ENCODE measurements around the gene CCR3.

Gene CCR3

DNA sequence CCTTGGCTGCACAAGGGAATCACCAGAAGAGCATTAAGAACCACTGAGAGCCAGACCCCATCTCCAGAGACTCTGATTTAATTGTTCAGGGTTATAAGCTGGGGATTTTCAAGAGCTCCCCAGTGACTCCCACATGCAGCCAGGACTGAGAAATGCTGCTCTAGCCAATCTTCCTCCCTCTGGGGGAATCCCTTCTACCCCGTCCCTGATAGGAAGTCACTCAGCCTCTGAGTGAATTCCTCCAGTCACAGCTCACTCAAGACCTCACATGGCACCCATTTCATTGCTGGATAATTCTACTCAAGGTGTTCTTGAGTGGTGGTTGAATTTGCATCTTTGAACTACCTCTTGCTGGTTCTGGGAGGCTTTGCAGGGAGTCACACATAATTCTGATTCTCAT lies 10.7 kb downstream of the CCR3 start:
- no peak overlapping the region for H3K4me3 ChIP-seq (ENCODE audit: low read depth in 1 of 2, low read length in 2 of 2)

GRCh38 chr3:46258525-46258924 lies 16.3 kb downstream of the CCR3 start:
- H3K4me3 ChIP-seq (ENCODE audit: low read depth in 1 of 2, low read length in 2 of 2) = no peak overlapping the region
- no peaks in the 10 kb centered on the region for H3K27me3 ChIP-seq (ENCODE audit: control insufficient read depth in 1 of 2, insufficient read depth in 2 of 2, low read length in 2 of 2)
- H3K9me3 ChIP-seq (ENCODE audit: low read length) = no peaks in the 10 kb centered on the region
- no peaks in the 10 kb centered on the region for H3K4me1 ChIP-seq (ENCODE audit: insufficient read depth, low read length)
- H3K27ac ChIP-seq (ENCODE audit: low read depth, low read length) = no peak overlapping the region
- H3K36me3 ChIP-seq (ENCODE audit: insufficient read depth, low read length) = no peaks in the 10 kb centered on the region
- H3K9ac ChIP-seq (ENCODE audit: low read length) = no peak overlapping the region

More for the DNA sequence above, 10.7 kb downstream of the CCR3 start:
- Histone ChIP-seq H3K36me3 (ENCODE audit: insufficient read depth, low read length) (no peaks in the 10 kb centered on the region), H3K9me3 (ENCODE audit: low read length) (no peaks in the 10 kb centered on the region), H3K27me3 (ENCODE audit: control insufficient read depth in 1 of 2, insufficient read depth in 2 of 2, low read length in 2 of 2) (no peaks in the 10 kb centered on the region), H3K27ac (ENCODE audit: low read depth, low read length) (no peak overlapping the region), H3K9ac (ENCODE audit: low read length) (no peak overlapping the region), H3K4me1 (ENCODE audit: insufficient read depth, low read length) (no peaks in the 10 kb centered on the region)

DNA sequence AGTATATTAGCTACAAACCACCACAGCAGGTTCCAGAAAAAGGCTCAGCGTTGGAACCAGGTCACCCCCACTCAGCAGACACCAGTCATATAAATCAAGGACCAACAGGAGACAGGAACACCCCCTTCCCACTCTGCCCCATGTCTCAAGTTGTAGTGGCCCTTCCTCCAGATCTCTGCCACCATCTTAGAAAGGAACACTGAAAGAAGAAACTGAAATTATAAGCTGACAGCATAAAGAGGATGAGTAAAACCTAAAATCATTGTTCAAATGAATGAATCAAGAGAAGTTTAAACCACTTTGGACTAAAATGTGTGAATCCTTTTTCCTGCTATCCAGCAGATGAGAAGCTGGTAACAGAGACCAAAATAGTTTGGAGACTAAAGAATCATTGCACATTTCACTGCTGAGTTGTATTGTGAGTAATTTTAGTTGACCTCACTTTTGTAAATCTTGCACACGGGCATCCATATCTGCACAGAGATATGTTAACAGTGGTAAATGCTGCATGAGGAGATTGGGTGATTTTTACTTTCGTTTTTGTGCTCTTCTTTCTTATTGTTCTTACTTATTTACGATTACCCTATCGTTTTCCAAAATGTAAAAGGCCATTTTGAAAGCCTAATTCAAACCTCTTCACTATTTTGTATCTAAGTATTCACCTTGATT lies 19.8 kb downstream of the CCR3 start:
- Histone ChIP-seq H3K4me1 (ENCODE audit: insufficient read depth, low read length) (no peaks in the 10 kb centered on the region), H3K9me3 (ENCODE audit: low read length) (no peaks in the 10 kb centered on the region), H3K27ac (ENCODE audit: low read depth, low read length) (no peak overlapping the region), H3K9ac (ENCODE audit: low read length) (no peak overlapping the region), H3K36me3 (ENCODE audit: insufficient read depth, low read length) (no peaks in the 10 kb centered on the region), H3K4me3 (ENCODE audit: low read depth in 1 of 2, low read length in 2 of 2) (no peak overlapping the region), H3K27me3 (ENCODE audit: control insufficient read depth in 1 of 2, insufficient read depth in 2 of 2, low read length in 2 of 2) (no peaks in the 10 kb centered on the region)

- no peak overlapping the region for H3K4me3 ChIP-seq (ENCODE audit: low read depth in 1 of 2, low read length in 2 of 2)
- H3K4me1 ChIP-seq (ENCODE audit: insufficient read depth, low read length) = no peaks in the 10 kb centered on the region
- no peaks in the 10 kb centered on the region for H3K27me3 ChIP-seq (ENCODE audit: control insufficient read depth in 1 of 2, insufficient read depth in 2 of 2, low read length in 2 of 2)
- H3K36me3 ChIP-seq (ENCODE audit: insufficient read depth, low read length) = no peaks in the 10 kb centered on the region
- H3K9ac ChIP-seq (ENCODE audit: low read length) = no peak overlapping the region
- no peak overlapping the region for H3K27ac ChIP-seq (ENCODE audit: low read depth, low read length)
- no peaks in the 10 kb centered on the region for H3K9me3 ChIP-seq (ENCODE audit: low read length)
Measured at GRCh38 chr3:46264002-46264401, 21.7 kb downstream of the CCR3 start.

DNA sequence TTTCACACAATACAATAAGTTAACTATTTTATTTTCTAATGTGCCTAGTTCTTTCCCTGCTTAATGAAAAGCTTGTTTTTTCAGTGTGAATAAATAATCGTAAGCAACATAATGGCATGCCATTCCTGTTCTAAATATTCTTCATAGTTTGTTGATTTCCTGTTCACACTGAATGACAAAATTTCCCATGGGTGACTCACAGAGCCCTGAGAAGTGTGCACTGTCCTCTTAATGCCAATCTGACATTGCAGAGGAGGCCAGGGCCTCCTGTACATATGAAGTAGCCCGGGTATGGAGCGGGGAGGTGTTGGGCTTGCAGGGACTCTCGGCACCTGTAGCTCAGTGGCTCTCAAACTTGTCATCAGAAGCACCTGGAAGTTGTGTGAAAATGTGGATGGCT lies 24.3 kb downstream of the CCR3 start:
- H3K4me3 ChIP-seq (ENCODE audit: low read depth in 1 of 2, low read length in 2 of 2) = no peak overlapping the region
- no peaks in the 10 kb centered on the region for H3K27me3 ChIP-seq (ENCODE audit: control insufficient read depth in 1 of 2, insufficient read depth in 2 of 2, low read length in 2 of 2)
- no peaks in the 10 kb centered on the region for H3K36me3 ChIP-seq (ENCODE audit: insufficient read depth, low read length)
- H3K9ac ChIP-seq (ENCODE audit: low read length) = no peak overlapping the region
- no peaks in the 10 kb centered on the region for H3K9me3 ChIP-seq (ENCODE audit: low read length)
- peaks cover 2% of the 10 kb centered on the region for H3K4me1 ChIP-seq (ENCODE audit: insufficient read depth, low read length)
- H3K27ac ChIP-seq (ENCODE audit: low read depth, low read length) = no peak overlapping the region

- Histone ChIP-seq H3K36me3 (ENCODE audit: insufficient read depth, low read length) (no peaks in the 10 kb centered on the region), H3K27me3 (ENCODE audit: control insufficient read depth in 1 of 2, insufficient read depth in 2 of 2, low read length in 2 of 2) (no peaks in the 10 kb centered on the region), H3K9me3 (ENCODE audit: low read length) (no peaks in the 10 kb centered on the region), H3K27ac (ENCODE audit: low read depth, low read length) (no peak overlapping the region), H3K4me1 (ENCODE audit: insufficient read depth, low read length) (peaks cover 11% of the 10 kb centered on the region), H3K4me3 (ENCODE audit: low read depth in 1 of 2, low read length in 2 of 2) (no peak overlapping the region), H3K9ac (ENCODE audit: low read length) (no peak overlapping the region)
Measured at GRCh38 chr3:46269556-46269955, 27.3 kb downstream of the CCR3 start.

GRCh38 chr3:46270474-46270873 lies 28.2 kb downstream of the CCR3 start:
- Histone ChIP-seq H3K27ac (ENCODE audit: low read depth, low read length) (no peak overlapping the region), H3K4me3 (ENCODE audit: low read depth in 1 of 2, low read length in 2 of 2) (no peak overlapping the region), H3K36me3 (ENCODE audit: insufficient read depth, low read length) (no peaks in the 10 kb centered on the region), H3K4me1 (ENCODE audit: insufficient read depth, low read length) (peaks cover 11% of the 10 kb centered on the region), H3K27me3 (ENCODE audit: control insufficient read depth in 1 of 2, insufficient read depth in 2 of 2, low read length in 2 of 2) (no peaks in the 10 kb centered on the region), H3K9me3 (ENCODE audit: low read length) (no peaks in the 10 kb centered on the region), H3K9ac (ENCODE audit: low read length) (no peak overlapping the region)

- H3K36me3 ChIP-seq (ENCODE audit: insufficient read depth, low read length) = no peaks in the 10 kb centered on the region
- H3K9me3 ChIP-seq (ENCODE audit: low read length) = no peaks in the 10 kb centered on the region
- no peaks in the 10 kb centered on the region for H3K27me3 ChIP-seq (ENCODE audit: control insufficient read depth in 1 of 2, insufficient read depth in 2 of 2, low read length in 2 of 2)
- peaks cover 11% of the 10 kb centered on the region for H3K4me1 ChIP-seq (ENCODE audit: insufficient read depth, low read length)
- H3K27ac ChIP-seq (ENCODE audit: low read depth, low read length) = no peak overlapping the region
- no peak overlapping the region for H3K9ac ChIP-seq (ENCODE audit: low read length)
- H3K4me3 ChIP-seq (ENCODE audit: low read depth in 1 of 2, low read length in 2 of 2) = no peak overlapping the region
Measured at GRCh38 chr3:46271209-46271745, 29.0 kb downstream of the CCR3 start.

- Histone ChIP-seq H3K27ac (ENCODE audit: low read depth, low read length) (no peak overlapping the region), H3K27me3 (ENCODE audit: control insufficient read depth in 1 of 2, insufficient read depth in 2 of 2, low read length in 2 of 2) (no peaks in the 10 kb centered on the region), H3K9me3 (ENCODE audit: low read length) (no peaks in the 10 kb centered on the region), H3K36me3 (ENCODE audit: insufficient read depth, low read length) (no peaks in the 10 kb centered on the region), H3K4me3 (ENCODE audit: low read depth in 1 of 2, low read length in 2 of 2) (no peak overlapping the region), H3K9ac (ENCODE audit: low read length) (no peak overlapping the region), H3K4me1 (ENCODE audit: insufficient read depth, low read length) (peaks cover 11% of the 10 kb centered on the region)
Measured at GRCh38 chr3:46272028-46272451, 29.8 kb downstream of the CCR3 start.

DNA sequence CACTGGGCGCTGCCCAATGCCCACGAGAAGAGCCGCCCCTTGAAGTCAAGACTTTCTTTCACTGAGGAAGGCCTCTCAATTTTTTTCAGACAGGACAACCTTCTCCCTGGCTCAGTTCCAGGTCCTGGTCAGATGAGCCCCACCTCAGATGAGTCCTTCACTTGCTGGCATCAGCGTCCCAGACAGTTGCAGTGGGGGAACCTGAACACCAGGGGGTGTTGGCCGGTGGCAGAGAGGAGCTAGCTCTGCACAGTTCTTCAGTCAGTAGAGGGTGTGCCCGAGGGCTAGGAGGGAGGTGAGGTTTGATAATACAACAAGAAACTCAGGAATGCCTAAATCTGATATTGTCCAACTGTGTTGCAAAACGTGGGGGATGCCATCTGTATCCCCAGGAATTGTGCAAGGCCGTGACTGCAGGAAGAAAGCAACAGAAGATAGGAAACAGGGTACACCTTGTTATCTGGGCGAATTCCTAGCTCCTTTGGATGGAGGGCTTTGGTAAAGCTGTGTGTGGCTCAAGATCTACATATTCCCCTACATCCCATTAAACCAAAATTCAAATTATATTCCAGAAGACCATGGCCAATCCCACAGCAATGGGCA lies 34.3 kb downstream of the CCR3 start:
- no peak overlapping the region for H3K9ac ChIP-seq (ENCODE audit: low read length)
- no peak overlapping the region for H3K4me3 ChIP-seq (ENCODE audit: low read depth in 1 of 2, low read length in 2 of 2)
- no peaks in the 10 kb centered on the region for H3K27me3 ChIP-seq (ENCODE audit: control insufficient read depth in 1 of 2, insufficient read depth in 2 of 2, low read length in 2 of 2)
- no peaks in the 10 kb centered on the region for H3K36me3 ChIP-seq (ENCODE audit: insufficient read depth, low read length)
- H3K4me1 ChIP-seq (ENCODE audit: insufficient read depth, low read length) = peaks cover 9% of the 10 kb centered on the region
- no peaks in the 10 kb centered on the region for H3K9me3 ChIP-seq (ENCODE audit: low read length)
- H3K27ac ChIP-seq (ENCODE audit: low read depth, low read length) = no peak overlapping the region

- Histone ChIP-seq H3K27me3 (ENCODE audit: control insufficient read depth in 1 of 2, insufficient read depth in 2 of 2, low read length in 2 of 2) (no peaks in the 10 kb centered on the region), H3K36me3 (ENCODE audit: insufficient read depth, low read length) (no peaks in the 10 kb centered on the region), H3K9ac (ENCODE audit: low read length) (no peak overlapping the region), H3K9me3 (ENCODE audit: low read length) (no peaks in the 10 kb centered on the region), H3K27ac (ENCODE audit: low read depth, low read length) (no peak overlapping the region), H3K4me1 (ENCODE audit: insufficient read depth, low read length) (no peaks in the 10 kb centered on the region), H3K4me3 (ENCODE audit: low read depth in 1 of 2, low read length in 2 of 2) (no peak overlapping the region)
Measured at GRCh38 chr3:46277476-46277875, 35.2 kb downstream of the CCR3 start.

Data from muscle layer of colon (tissue), 2 donors.